Heart left ventricle (tissue), 16 donors: ENCODE data around the gene AGPAT3. TPM values are rescaled to one million over a fixed set of nuclear protein-coding genes. Genes with fewer than 3 reads are reported as not detected.

Experiments used
- ATAC-seq, 4 donors: fragments of 200-7000 bp; cut with Tn5 transposase; one replicate each; pipeline ENCODE4 v1.9.1; 2020 to 2022; ENCODE audit warnings: moderate library complexity in 4 of 4, mild to moderate bottlenecking in 3 of 4, moderate number of reproducible peaks in 1 of 4
- DNase-seq, 5 donors: peaks; one replicate each; pipeline ENCODE4 v3.0.0-alpha.2; 2020
- H3K27ac ChIP-seq, 12 donors: fragments of 200-600 bp; sonication (generic) in 4 of 12; one replicate each; pipeline versions ENCODE4 v1.5.0 to v1.8.0; 2016 to 2022; ENCODE audit warnings: mild to moderate bottlenecking in 2 of 12
- H3K27me3 ChIP-seq, 9 donors: fragments of 200-600 bp; sonication (generic) in 2 of 9; one replicate each; pipeline versions ENCODE4 v1.5.1 to v1.8.0; 2016 to 2022; ENCODE audit warnings: mild to moderate bottlenecking in 3 of 9
- H3K36me3 ChIP-seq, 9 donors: fragments of 200-600 bp; sonication (generic) in 2 of 9; one replicate each; pipeline versions ENCODE4 v1.5.0 to v1.8.0; 2018 to 2022; ENCODE audit warnings: mild to moderate bottlenecking in 2 of 9
- H3K4me1 ChIP-seq, 12 donors: fragments of 200-600 bp; sonication (generic) in 4 of 12; one replicate each; pipeline versions ENCODE4 v1.5.0 to v1.8.0; 2016 to 2022; ENCODE audit warnings: mild to moderate bottlenecking in 3 of 12
- H3K4me3 ChIP-seq, 12 donors: fragments of 200-600 bp; sonication (generic) in 4 of 12; one replicate each; pipeline versions ENCODE4 v1.5.0 to v1.8.0; 2017 to 2022; ENCODE audit warnings: mild to moderate bottlenecking in 9 of 12, moderate library complexity in 4 of 12
- H3K9me3 ChIP-seq, 12 donors: fragments of 200-600 bp; sonication (generic) in 4 of 12; one replicate each; pipeline versions ENCODE4 v1.5.0 to v1.8.0; 2016 to 2022; ENCODE audit warnings: mild to moderate bottlenecking in 1 of 12
- POLR2A ChIP-seq, 2 donors: fragments of 450-650 bp; IDR thresholded peaks; one replicate each; pipeline ENCODE4 v1.6.1; 2017; ENCODE audit warnings: antibody characterized with exemption in 2 of 2, mild to moderate bottlenecking in 2 of 2, moderate library complexity in 2 of 2
- whole genome bisulfite sequencing, 4 donors: extraction: QIAGEN DNeasy Blood & Tissue Kit in 2 of 4; methylation state at CpG; one replicate each; pipeline versions ENCODE4 v1.1.5 to v1.1.7; 2013 to 2018; 5-methylcytosine and 5-hydroxymethylcytosine counted together
- intact Hi-C, 10 donors: fragments of 100-400 bp; cut with DNase I; formaldehyde crosslinking; loops; one replicate each; pipeline versions ENCODE4 v1.11.1 to v1.14.2; 2022
- polyA plus RNA-seq, 2 donors: library from polyadenylated mRNA; stranded (reverse); fragments of 200-250 nt; gene quantifications; one replicate each; pipeline ENCODE4 v1.2.3, GENCODE V29; 2013
- total RNA-seq, 9 donors: library from RNA; depleted of rRNA in 2 of 9; stranded (reverse); fragments of >200 nt in 2 of 9; fragmentation: NEBNext Ultra II Directional in 3 of 9; extraction: Animal tissue kit (Norgen Biotek cat#: 25700) in 3 of 9; gene quantifications; one replicate each; pipeline versions ENCODE4 v1.1.0 to v1.2.4, GENCODE V29; 2016 to 2023
- TF ChIP-seq, protein P1 (sequence below), 12 donors: fragments of 200-600 bp; sonication (generic) in 4 of 12; IDR thresholded peaks; one replicate each; pipeline versions ENCODE4 v1.5.0 to v1.8.0; 2018 to 2022; ENCODE audit warnings: antibody characterized with exemption in 12 of 12, mild to moderate bottlenecking in 5 of 12
- donor health status: ischemic (EF 13 %, LVEDD 7.1; RV severe dilation, severe dysfunction).
- donor health status: healthy with polysubstance abuse.
- donor health status: DM: no; HTN: yes; CAD: no.
- donor health status: DM: no; HTN: no; CAD: no.
- donor health status: ischemic (EF 25% LVEDD 6.9; RV normal size, moderate dysfunction).
- donor health status: ischemic (EF 25% LVEDD 5.7; RV mildly dilated, moderate dysfunction).
- donor health status: healthy.
- donor health status: DM: yes; HTN: yes; CAD: no.
- donor health status: ischemic (EF 35%, LVEDD 5.7; RV mildly dilated, moderate dysfunction).
- donor health status: nonischemic (EF 11% LVEDD 7.7; RV severe dilation, severe dysfunction).
- donor health status: DM: yes; HTN: yes; CAD: no.
- donor health status: PGD.
- donor health status: ischemic (EF 29% LVEDD 5.4; RV normal size, mild dysfunction).
- donor health status: nonischemic (EF 23%, LVEDD 6.1; RV moderate dilation, normal function).

The AGPAT3 gene
- total and polyA plus RNA-seq, 11 donors: 26.6 to 86.0 (median 64.5) TPM

DNA sequence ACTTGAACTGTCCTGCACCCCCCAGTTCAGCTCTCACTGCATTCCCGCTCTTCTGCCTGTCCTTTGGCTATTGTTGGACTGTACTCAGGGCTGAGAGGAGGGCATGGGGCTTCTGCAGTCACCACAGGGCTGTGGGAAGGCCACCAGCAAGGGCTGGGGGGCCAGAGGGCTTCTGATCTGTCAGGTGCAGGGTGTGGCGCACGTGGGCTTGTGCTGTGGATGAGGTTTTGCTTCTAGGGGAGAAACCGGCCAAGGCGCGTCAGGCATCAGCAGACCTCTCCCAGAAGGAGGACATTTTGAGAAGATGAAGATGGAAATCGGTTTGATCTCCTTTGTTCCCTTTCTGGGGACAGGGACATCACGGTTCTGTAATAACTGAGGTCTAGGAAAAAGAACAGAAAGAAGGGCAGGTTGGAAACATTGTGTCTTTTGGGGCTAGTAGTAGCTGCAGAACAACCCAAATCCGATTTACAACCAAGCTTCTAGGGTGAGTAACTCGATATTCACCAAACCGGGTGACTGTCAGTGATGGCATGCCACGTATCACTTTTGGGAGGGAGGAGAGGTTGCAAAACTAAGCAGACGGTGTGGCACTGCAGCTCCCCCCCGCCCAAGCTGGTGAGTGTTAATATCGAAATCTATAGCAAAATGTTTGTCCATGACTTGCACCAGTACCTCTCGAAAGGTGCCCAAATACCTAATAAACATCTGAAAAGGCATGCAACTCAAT is 40.9 kb downstream of the AGPAT3 start:
- Histone ChIP-seq H3K36me3 (peaks cover 0 to 49% (median 10%) of the 10 kb centered on the region in 9 donors), H3K9me3 (no peaks in the 10 kb centered on the region), H3K4me1 (peaks cover 3 to 34% (median 20%) of the 10 kb centered on the region in 12 donors), H3K27me3 (no peaks in the 10 kb centered on the region), H3K4me3 (no peak overlapping the region), H3K27ac (no peak overlapping the region)
- TF ChIP-seq, protein P1, sequence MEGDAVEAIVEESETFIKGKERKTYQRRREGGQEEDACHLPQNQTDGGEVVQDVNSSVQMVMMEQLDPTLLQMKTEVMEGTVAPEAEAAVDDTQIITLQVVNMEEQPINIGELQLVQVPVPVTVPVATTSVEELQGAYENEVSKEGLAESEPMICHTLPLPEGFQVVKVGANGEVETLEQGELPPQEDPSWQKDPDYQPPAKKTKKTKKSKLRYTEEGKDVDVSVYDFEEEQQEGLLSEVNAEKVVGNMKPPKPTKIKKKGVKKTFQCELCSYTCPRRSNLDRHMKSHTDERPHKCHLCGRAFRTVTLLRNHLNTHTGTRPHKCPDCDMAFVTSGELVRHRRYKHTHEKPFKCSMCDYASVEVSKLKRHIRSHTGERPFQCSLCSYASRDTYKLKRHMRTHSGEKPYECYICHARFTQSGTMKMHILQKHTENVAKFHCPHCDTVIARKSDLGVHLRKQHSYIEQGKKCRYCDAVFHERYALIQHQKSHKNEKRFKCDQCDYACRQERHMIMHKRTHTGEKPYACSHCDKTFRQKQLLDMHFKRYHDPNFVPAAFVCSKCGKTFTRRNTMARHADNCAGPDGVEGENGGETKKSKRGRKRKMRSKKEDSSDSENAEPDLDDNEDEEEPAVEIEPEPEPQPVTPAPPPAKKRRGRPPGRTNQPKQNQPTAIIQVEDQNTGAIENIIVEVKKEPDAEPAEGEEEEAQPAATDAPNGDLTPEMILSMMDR (IDR thresholded peaks at IDR 0.05): no peak
- no peak for TF ChIP-seq POLR2A (IDR thresholded peaks at IDR 0.05)
- DNase-seq: peak in 1 of 5 donors; percentile 17
- 90 to 92% (median 92%) methylated on average over 16 of the region's 16 CpGs for WGBS, 4 donors
- intact Hi-C loops: loop anchor here in 1 of 10 donors (10.0 kb wide), 1 partner anchor 181 kb away; no protein-coding TSS in a partner anchor
- no peak for ATAC-seq

DNA sequence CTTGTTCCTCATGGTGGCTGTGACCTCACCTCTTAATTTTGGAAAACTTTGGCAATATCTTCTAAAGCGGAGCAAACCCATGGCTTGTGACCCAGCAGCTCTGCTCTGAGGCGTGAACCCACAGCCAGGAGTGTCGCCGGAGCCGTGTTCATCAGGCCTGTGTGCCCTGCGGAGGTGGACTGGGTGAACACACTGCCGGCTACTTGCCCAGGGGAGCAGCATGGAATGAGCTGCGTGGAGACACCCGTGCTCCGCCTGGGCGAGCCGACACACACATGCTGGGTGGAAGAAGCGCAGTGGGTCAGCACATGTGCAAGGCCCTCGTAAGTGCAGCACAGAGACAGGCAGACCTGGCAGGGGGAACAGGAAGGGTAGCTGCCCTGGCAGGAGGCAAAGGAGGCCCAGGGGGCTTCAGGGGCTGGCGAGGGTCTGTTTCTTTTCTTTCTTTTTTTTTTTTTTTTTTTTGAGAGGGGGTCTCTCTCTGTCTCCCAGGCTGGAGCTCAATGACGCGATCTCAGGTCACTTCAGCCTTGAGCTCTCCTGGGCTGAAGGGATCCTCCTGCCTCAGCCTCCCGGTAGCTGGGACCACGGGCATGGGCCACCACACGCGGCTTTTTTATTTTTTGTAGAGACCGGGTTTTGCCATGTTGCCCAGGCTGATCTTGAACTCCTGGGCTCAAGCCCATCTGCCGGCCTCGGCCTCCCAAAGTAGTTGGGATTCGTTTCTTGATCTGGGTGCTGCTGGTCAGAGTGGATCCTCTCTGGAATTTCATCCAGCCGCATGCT is 41.8 kb downstream of the AGPAT3 start:
- intact Hi-C loops: loop anchor here in 1 of 10 donors (10.0 kb wide), 1 partner anchor 182 kb away; no protein-coding TSS in a partner anchor
- peak in 1 of 5 donors; percentile 20 for DNase-seq
- peaks cover 3 to 43% (median 24%) of the 10 kb centered on the region in 12 donors for H3K4me1 ChIP-seq
- ATAC-seq: no peak
- 96 to 99% (median 97%) methylated on average over 26 of the region's 26 CpGs for WGBS, 4 donors
- no peaks in the 10 kb centered on the region for H3K9me3 ChIP-seq
- no peaks in the 10 kb centered on the region for H3K27me3 ChIP-seq
- H3K36me3 ChIP-seq: peaks cover 0 to 49% (median 9%) of the 10 kb centered on the region in 9 donors
- no peak overlapping the region for H3K4me3 ChIP-seq
- H3K27ac ChIP-seq: no peak overlapping the region
- no peak for TF ChIP-seq POLR2A (IDR thresholded peaks at IDR 0.05)
- TF ChIP-seq, protein P1 (IDR thresholded peaks at IDR 0.05): no peak

DNA sequence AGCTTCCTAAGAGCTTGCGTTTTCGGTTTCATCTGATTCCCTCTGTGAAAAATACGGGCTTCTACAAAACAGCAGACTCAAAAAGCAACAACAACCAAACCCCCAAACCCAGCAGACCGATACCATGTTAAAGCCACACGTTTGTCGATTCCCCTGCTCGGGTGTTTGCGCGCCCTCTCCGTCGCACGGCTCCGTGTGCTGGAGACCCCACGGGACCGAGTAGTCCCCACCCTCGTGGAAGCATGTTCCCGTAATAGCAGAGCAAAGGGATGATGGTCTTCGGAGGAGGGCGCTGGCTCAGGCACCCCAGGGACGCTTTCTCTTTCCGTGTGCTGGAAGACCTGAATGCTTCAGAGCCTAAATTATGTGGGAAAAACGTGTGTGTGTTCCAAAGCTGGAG is 42.7 kb downstream of the AGPAT3 start:
- Histone ChIP-seq H3K4me3 (no peak overlapping the region), H3K27me3 (no peaks in the 10 kb centered on the region), H3K27ac (peak overlapping the region in 1 of 12 donors; percentile 37), H3K36me3 (peaks cover 0 to 45% (median 9%) of the 10 kb centered on the region in 9 donors), H3K4me1 (peaks cover 3 to 46% (median 22%) of the 10 kb centered on the region in 12 donors), H3K9me3 (peaks cover 0 to 7% (median under 1%) of the 10 kb centered on the region in 12 donors)
- ATAC-seq (no peak), DNase-seq (peak in 1 of 5 donors; percentile 10)
- TF ChIP-seq, protein P1 (IDR thresholded peaks at IDR 0.05): no peak
- TF ChIP-seq POLR2A (IDR thresholded peaks at IDR 0.05): no peak
- intact Hi-C loops: loop anchor here in 1 of 10 donors (10.0 kb wide), 1 partner anchor 183 kb away; no protein-coding TSS in a partner anchor
- 83 to 87% (median 84%) methylated on average over 22 of the region's 22 CpGs for WGBS, 4 donors
